ENCODE measurements around the gene ZSWIM4.
"Not testable (repeated sequence)": the region's sequence is repeated elsewhere in the genome, so short reads cannot be mapped to it uniquely, and the experiment has no call there.

ZSWIM4 gene

GRCh38 chr19:13778398-13778797 is 16.8 kb upstream of the ZSWIM4 start:
- DNase-seq (ENCODE audit: low read depth): no peak

GRCh38 chr19:13778847-13779246 is 16.4 kb upstream of the ZSWIM4 start:
- DNase-seq (ENCODE audit: low read depth): no peak

GRCh38 chr19:13779794-13780193 is 15.4 kb upstream of the ZSWIM4 start:
- not testable (repeated sequence) for DNase-seq (ENCODE audit: low read depth)

- DNase-seq (ENCODE audit: low read depth): peak; percentile 93
Measured at GRCh38 chr19:13781547-13781946, 13.7 kb upstream of the ZSWIM4 start.

- DNase-seq (ENCODE audit: low read depth): no peak
Measured at GRCh38 chr19:13782537-13782936, 12.7 kb upstream of the ZSWIM4 start.

- no peak for DNase-seq (ENCODE audit: low read depth)
Measured at GRCh38 chr19:13783565-13784500, 11.4 kb upstream of the ZSWIM4 start.

- peak; percentile 63 for DNase-seq (ENCODE audit: low read depth)
Measured at GRCh38 chr19:13784731-13785452, 10.4 kb upstream of the ZSWIM4 start.

GRCh38 chr19:13788991-13789390 is 6.3 kb upstream of the ZSWIM4 start:
- peak; percentile 96 for DNase-seq (ENCODE audit: low read depth)

- DNase-seq (ENCODE audit: low read depth): peak; percentile 73
Measured at GRCh38 chr19:13790354-13790753, 4.9 kb upstream of the ZSWIM4 start.

- not testable (repeated sequence) for DNase-seq (ENCODE audit: low read depth)
Measured at GRCh38 chr19:13793317-13793716, 1.9 kb upstream of the ZSWIM4 start.

- peak; percentile 96 for DNase-seq (ENCODE audit: low read depth)
Measured at GRCh38 chr19:13794398-13794756, 866 bp upstream of the ZSWIM4 start.

GRCh38 chr19:13795595-13796300 is 505 bp downstream of the ZSWIM4 start:
- peak; percentile 60 for DNase-seq (ENCODE audit: low read depth)

GRCh38 chr19:13796301-13797057 is 1.2 kb downstream of the ZSWIM4 start:
- peak; percentile 93 for DNase-seq (ENCODE audit: low read depth)

GRCh38 chr19:13797058-13797440 is 1.8 kb downstream of the ZSWIM4 start:
- no peak for DNase-seq (ENCODE audit: low read depth)

- DNase-seq (ENCODE audit: low read depth): peak; percentile 91
Measured at GRCh38 chr19:13797870-13798269, 2.6 kb downstream of the ZSWIM4 start.

- no peak for DNase-seq (ENCODE audit: low read depth)
Measured at GRCh38 chr19:13799669-13800068, 4.4 kb downstream of the ZSWIM4 start.

- no peak for DNase-seq (ENCODE audit: low read depth)
Measured at GRCh38 chr19:13803038-13803437, 7.8 kb downstream of the ZSWIM4 start.

GRCh38 chr19:13804830-13805683 is 9.8 kb downstream of the ZSWIM4 start:
- DNase-seq (ENCODE audit: low read depth): no peak

GRCh38 chr19:13806728-13807127 is 11.5 kb downstream of the ZSWIM4 start:
- DNase-seq (ENCODE audit: low read depth): no peak

GRCh38 chr19:13807421-13808021 is 12.3 kb downstream of the ZSWIM4 start:
- DNase-seq (ENCODE audit: low read depth): no peak

Data from iris pigment epithelial cell (primary cell).